Measurements from ENCODE around the gene LDLRAD3.

The LDLRAD3 gene

DNA sequence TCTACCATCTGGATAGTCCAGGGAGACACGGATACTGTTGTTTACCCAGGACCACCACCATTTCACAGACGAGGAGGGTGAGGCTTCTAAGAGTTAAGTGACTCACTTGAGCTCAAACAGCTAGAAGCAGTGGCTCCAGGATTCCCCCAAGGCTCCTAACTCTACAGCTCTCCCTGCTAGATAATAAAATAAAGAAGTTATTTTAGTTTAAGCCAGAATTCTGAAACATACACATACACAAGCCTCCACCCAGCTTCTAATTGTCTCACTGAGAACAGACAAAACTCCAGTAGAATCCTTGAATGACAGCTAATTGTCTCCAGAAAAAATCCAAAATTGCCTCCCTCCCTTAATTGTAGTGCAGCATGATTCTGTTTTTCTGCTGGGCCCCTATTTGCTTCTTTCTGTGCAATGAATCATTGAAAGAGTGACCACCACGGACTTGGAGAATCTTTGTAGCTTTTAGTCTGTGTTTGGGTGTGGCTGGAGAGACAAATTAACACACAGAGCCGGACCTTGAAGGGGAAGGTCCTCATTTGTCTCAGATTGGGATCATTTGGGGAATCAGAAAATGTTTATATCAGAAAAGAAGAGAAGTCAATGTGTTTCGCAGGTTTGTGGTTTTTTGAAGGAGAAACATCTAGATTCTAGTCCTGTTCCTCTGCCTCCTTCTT, 280.5 kb downstream of the LDLRAD3 start:
- no peak for FAIRE-seq

DNA sequence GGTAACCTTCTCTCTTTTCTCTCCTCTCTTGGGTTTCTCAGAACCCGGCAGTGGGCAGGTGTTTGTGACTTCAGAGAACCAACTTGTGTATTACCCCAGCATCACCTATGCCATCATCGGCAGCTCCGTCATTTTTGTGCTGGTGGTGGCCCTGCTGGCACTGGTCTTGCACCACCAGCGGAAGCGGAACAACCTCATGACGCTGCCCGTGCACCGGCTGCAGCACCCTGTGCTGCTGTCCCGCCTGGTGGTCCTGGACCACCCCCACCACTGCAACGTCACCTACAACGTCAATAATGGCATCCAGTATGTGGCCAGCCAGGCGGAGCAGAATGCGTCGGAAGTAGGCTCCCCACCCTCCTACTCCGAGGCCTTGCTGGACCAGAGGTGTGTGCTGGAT, 283.2 kb downstream of the LDLRAD3 start:
- no peak for FAIRE-seq

DNA sequence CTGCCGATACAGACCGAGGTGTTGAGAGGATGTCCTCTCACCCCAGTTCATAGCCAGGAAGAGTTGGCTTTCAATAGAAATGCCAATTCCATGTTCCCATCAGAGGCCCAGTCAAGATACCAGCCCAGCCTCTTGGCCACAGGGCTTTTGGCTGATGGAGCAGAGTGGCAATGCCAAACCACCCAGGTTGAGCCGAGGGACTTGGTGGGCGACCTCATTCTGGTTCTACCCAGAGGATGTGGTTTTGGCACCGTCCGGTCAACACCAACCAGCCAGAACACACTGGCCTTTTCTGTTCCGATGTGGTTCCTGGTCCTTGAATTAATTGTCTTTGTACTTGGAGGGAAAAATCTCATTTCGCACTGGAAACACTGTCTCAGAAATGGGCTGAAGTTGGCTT, 284.8 kb downstream of the LDLRAD3 start:
- FAIRE-seq, result no peak

DNA sequence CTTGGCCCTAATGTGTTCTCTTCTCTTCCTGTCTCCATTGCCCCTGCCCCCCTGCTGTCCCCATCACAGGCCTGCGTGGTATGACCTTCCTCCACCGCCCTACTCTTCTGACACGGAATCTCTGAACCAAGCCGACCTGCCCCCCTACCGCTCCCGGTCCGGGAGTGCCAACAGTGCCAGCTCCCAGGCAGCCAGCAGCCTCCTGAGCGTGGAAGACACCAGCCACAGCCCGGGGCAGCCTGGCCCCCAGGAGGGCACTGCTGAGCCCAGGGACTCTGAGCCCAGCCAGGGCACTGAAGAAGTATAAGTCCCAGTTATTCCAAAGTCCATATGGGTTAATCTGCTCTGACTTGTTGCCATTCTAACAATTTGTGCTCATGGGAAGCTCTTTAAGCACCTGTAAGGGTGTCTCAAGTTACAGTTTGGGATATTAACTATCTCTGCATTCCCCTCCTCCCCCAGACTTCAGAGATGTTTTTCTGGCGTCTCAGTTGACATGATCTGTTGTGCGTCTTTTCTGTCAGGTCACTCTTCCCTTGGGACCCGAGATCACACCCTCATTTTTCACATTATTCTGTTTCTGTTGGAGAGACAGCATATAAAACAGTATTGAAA, 285.3 kb downstream of the LDLRAD3 start:
- FAIRE-seq, result no peak

DNA sequence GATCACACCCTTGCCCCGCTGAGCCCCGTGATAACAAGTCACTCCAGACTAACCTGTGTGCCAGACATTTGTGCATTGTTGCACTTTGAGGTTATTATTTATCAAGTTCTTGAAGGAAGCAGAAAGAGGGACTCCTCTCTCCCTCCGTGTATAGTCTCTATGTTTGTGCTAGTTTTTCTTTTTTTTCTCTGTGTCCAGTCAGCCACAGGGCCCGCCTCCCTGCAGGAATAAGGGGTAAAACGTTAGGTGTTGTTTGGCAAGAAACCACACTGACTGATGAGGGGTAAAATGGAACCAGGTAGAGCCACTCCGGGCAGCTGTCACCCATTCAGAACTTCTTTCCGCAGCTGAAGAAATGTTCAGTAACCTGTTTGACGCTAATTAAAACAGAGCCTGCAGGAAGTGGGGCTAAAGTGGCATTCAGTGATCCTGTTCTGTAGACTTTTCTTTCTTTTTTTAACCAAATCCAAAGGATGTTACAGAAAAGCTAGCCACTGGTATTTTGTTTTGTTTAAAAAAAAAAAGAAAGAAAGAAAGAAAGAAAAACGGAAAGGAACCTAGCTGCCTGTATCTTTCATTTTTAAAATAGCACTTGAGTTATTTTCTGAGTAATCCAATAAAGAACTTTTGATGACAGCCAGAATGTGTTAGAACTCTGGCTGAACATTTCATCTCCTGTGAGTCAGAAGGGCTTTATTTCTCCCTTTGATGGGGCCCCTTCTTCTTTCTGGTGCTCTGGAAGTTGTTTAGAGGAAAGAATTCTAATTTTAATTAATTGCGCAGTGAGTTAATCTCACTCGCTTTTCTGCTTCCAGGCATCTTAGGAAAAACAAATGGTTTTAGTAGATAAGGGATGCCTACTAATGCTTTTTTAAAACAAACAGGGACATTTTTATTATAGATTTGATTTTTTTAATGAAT, 287.2 kb downstream of the LDLRAD3 start:
- no peak for FAIRE-seq

DNA sequence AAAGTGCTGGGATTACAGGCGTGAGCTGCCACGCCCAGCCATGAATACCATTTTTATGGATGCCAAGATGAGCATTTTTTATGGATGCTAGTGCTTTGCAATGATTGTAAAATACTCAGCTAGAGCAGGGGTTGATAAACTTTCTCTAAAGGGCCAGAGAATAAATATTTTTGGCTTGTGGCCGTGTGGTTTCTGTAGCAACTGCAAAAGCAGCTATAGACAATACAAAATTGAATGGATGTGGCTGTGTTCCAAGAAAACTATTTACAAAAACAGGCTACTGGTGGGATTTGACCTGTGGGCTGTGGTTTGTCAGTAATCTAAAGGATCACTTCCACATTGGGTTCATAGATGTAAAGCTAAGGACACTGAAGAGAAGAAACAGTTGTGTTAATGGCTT, 289.3 kb downstream of the LDLRAD3 start:
- no peak for FAIRE-seq

DNA sequence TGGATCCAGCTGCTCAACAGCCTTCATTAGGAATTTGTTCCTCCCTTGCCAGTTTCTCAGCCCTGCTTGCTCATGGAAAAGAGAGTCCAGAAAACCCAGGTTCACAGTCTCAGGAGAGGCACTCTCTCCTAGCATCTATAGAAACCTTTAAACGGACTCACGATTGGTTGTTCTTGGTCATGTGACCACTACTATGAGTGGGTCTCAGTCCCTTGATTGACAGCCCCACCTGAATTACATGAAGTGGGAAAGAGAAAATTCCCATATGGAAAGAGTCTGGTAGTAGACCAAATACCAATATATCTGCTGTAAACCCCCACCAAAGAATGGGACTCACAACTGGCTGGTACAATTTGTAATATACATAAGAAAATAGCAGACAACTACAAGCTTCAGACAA, 291.0 kb downstream of the LDLRAD3 start:
- no peak for FAIRE-seq

DNA sequence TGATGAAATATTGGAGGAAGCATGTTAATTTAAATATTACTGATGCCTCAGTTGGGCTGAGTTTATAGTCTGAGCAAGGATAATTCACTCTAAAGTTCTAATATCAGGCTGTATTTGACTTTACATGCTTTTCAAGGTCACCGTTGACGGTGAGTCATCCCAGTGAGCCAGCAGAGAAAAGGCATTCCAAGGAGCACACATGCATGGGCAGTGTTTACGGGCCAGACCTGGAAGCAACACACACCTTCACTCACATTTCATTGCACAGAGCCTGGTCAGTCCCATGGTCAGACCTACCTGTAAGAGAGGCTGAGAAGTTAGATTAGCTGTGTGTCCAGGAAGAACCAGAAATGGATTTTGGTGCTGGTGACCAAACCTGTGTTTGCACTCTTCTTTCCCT, 291.9 kb downstream of the LDLRAD3 start:
- no peak for FAIRE-seq

DNA sequence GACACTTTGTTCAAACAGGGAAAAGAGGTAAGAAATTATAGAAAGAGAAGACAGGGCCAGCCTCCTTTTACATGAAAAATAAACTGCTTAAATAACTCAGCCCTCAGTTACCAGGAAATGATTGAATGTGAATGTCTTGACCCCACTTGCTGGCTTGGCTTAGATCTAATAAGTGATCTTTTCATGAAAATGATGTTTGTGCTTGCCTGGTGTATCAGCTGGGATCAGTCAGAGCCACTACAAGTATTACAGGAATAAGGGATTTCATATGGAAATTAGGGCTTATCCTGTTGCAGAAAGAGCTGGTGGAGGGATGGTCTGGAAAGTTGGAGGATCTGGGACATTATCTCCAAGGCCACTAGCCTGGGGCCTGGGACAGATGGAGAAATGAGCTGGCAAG, 293.5 kb downstream of the LDLRAD3 start:
- FAIRE-seq, result no peak

DNA sequence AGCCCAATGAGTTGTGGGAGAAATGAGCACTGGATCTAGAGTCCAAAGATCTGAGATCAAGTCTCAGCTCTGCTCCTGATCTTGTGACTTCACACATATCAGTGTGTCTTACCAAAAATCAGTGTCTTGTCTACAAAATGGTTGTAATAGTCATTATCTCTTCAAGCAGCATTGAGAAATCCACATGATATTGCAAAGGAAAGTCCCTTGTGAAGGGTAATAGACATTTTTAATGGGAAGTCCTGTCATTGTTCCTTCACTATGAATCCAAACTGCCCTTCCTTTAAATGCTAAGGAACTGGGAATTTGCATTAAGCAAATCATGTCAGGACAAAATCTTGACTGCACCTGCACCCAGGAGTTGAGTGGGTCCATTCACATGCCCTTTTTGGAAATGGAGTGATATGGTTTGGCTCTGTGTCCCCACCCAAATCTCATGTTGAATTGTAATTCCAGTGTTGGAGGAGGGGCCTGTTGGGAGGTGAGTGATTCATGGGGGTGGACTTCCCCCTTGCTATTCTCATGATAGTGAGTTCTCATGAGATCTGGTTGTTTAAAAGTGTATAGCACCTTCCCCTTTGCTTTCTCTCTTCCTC, 294.3 kb downstream of the LDLRAD3 start:
- no peak for FAIRE-seq

DNA sequence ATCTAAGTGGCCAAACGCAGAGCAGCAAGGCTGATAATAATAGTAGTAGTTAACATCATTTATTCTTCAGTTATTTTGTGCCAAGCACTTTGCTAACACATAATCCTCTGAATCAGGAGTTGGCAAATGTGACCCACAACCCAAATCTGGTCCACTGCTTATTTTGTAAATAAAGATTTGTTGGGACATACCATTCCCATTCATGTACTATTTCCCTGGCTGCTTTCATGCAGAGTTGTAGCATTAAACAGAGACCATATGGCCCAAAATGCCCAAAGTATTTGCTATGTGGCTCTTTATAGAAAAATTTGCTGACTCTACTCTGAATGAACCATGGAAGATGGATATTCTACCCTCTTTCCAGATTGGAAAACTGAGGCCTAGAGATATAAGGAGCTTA, 295.0 kb downstream of the LDLRAD3 start:
- no peak for FAIRE-seq

DNA sequence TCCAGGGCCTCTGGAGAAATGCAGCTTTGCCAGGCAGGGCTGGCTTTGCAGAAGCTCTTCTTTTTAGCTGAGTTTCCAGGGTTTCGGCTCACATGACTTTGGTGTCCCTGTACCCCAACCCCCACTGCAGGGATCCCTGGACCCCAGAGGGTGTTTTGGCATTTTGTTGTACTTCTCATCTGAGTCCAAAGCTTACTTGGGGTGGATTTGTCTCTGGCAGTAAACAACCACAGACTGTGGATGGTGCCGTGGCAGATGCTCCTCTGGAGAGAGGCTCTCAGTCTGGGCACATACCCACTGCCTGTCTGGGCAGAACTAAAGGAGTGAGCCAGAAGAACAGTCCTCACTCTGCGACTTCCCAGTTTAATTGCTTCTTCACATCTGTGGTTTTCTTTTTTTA, 295.8 kb downstream of the LDLRAD3 start:
- FAIRE-seq, result no peak

DNA sequence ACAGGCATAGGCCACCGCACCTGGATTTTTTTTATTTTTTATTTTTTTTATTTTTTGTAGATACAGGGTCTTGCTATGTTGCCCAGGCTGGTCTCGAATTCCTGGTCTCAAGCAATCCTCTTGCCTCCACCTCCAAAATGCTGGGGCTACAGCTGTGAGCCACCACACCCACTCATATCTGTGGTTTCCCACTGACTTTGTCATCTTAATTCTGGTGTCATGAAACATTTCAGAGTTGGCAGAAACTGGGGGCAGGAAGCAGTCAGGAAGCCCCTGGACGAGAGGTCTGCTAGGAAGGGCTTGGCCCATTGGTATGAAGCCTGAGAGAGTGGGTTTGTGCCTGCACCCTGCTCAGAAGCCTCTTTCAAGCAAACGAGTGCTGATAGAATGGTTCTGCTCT, 296.3 kb downstream of the LDLRAD3 start:
- no peak for FAIRE-seq

DNA sequence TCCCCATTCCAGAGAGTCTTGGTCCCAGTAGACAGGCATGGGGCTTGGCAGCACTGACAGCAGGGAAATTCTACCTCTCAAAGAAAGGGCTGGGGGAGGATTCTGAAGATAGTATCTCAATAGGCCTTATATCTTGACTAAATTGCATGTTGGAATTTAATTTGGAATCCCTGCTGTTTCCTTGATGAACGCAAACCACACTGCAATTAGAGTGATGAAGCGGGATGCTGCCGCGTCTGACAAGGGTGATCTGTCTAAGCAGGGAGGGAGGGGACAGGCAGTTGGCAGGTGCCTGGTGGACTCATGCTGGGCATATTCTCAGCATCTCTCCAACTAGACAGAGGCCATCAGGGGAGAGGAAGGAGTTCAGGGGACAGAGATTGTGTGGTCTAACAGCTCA, 296.9 kb downstream of the LDLRAD3 start:
- no peak for FAIRE-seq

DNA sequence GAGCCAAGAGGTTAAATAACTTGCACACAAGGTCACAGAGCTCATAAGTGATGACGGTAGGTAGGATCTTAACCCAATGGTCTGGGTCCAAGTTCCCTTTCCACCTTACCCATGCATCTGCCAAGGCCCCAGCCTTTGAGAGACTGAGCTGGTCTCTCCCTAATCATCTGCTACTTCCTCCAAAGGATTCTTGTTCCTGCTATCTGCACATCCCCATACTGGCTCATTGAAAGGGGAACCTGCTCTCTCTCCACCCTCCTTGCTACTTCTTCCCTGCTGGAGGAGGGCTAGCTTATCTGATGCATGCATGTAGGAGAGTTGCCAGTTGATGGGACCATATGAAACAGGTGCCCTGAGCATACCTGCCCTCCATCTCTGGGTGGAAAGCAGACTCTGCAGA, 297.6 kb downstream of the LDLRAD3 start:
- no peak for FAIRE-seq

DNA sequence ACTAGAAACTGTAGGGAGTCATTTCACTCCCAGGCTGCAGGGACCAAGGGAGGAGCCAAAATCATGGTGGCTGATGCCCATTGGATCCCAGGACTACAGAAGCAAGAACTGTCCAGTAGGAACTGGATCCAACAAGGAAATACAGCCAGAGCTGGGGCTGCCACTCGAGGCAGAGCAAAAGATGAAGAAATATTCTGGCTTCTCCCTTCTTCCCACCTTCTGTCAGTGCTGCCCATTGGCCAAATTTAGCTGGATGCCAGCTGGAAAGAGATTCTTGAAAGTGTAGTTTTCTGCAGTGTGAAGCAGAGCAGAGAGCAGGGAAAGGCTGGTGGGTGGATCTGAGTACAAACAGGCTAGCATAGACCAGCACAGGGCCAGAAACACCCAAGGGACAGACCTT, 299.8 kb downstream of the LDLRAD3 start:
- no peak for FAIRE-seq

DNA sequence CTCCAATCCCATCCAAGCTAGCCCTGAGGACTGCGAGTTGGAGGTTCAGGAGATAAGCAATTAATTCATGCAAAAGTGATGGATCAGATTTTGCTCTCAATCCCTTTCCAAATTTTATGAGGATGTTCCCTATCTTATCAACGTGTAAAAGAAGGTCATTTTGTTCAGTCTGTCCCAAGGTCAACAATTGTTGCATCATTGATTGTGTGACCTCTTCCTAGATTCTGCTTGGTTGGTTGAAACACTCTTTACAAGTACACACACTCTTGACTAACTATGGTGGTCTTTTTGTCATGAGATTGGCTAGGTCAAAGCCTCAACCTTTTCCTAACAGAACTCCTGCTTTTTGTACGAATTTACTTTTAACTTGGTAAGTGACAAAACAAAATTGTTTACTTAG, 303.6 kb downstream of the LDLRAD3 start:
- FAIRE-seq, result no peak

DNA sequence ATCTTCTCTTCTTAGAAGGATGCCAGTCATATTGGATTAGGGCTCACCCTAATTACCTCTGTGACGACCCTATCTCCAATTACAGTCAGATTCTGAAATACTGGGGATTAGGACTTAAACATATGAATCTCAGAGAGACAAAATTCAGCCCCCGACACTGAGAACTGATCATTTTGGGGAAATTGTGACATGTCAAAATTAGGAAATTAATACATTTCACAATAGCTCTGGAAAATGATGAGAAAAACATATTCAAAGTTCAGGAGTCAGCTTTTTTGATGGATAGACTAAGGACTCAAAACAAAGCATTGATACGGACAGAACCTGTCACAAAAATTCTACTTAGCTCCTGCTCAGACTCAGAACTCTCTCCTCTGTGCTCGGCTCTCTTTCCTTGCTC, 304.6 kb downstream of the LDLRAD3 start:
- FAIRE-seq, result no peak

DNA sequence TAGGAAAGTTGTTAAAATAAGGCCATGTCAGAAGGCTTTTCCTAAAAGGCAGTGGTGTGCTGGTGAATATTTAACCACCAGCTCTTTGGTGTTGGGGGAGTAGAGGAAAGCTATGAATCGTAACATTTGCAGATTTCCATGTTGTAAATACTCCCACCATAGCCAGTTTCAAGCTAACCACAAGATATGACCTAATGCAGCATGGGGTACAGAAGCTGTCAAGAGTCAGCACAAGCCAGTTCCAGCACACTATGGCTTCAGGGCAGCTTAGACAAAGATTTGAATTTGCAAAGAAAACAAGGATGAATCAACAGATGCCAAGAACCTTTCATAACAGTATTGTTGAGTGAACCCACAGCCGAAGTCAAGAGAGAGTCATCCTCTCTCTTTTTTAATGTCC, 305.4 kb downstream of the LDLRAD3 start:
- FAIRE-seq, result no peak

DNA sequence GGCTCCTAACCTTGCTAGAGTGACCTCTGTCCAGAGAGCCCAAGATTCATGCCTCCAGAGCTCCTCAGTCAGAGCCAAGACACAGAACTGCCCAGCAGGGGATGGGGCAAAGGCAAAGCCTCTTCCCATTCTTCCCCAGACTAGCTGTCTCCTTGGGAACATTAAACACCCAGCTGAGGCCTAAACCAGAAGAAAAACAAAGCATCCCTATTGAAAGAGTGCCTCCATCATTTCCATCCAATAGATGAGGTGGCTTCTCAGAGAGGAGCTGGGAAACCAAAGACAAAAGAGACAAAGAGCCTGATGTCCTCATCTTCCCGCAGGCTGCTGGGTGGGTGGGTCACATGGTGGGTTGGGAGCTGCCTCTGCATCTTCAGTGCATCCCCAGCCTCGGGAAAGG, 308.0 kb downstream of the LDLRAD3 start:
- FAIRE-seq, result no peak

DNA sequence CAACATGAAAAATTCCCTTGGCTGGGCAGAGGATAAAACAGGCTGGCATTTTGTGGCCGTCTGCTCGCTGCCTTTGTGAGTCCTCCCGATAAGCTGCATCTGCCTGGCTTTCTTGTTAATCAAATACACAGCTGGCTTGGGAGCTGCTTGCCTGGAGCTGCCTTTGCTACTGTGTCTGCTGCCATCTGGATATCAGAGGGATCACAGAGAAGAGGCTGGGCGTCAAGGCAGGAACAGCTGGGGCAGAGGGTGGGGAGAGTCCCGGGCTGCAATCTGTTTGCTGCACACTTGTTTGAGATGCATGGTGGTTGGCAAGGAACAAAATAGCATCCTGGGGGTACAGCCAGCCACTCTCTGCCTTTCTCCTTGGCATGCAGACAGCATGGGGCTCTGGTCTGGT, 309.4 kb downstream of the LDLRAD3 start:
- no peak for FAIRE-seq

DNA sequence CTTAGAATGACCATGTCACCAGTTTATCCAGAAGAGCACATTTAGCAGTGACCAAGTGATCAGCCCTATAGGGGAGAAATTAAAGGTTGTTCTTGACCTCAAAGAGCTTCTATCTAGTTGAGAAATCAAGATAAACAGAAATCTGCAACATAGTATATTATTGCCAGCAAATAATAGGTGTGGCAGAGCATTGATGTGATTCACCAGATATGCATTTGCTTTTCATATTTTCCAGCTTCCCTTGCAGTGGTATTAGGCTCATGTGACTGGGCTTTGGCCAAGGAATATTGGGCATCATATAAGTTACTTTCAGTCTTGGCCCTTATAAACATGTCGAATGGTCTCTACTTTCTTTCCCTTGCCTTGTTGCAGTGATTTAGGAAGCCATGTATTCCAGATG, 310.9 kb downstream of the LDLRAD3 start:
- FAIRE-seq, result no peak

DNA sequence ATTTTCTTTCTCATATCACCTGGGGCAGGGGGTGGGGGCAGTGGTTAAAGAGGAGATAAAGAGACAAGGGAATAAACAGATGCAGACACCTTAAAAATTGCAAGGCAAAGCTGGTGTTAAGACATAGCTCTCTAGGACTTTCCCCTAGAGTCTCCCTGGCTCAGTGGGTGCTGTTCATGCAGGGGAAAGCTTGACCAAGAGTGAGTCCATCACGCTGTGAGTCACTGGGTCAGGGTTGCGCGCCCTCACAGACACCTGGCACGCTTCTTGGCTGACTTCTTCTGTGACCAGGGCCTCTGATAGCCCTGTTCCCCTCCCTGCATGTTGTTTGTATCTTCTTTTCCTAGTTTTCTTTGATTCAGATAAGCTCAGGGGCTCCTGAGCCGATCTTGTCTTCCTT, 313.5 kb downstream of the LDLRAD3 start:
- no peak for FAIRE-seq
